ENCODE measurements around the gene PPM1A.

PPM1A gene

DNA sequence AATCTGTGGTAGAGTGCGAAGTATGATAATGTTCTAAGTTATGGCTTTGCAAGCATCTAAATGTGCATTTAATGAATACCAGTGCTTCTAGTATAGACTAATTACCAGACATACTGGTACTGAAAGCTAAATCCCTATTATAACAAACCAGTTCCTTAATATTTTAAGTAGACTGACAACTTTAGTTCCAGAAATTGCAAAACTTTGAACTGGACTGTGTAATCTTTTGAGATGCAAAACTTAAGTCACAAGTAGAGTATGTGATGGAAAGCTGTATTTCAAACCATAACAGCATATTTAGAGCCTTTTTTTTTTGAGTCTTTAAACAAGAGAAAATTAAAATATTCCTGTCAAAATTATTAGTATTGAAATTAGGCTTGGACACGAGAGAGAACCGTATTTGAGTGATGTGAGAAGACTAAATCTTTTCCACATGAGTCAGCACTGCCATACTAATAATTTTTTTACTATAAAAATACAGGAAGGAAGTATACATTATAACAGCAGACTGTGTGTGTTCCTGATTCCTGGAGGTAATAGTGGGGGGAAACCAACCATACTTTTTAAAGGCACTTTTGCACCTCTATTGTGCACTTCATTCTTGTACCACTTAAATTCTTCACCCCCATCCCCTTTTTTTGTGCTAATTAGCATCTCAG, 45.5 kb downstream of the PPM1A start:
- Histone ChIP-seq H3K9ac (ENCODE audit: low read length) (no peak overlapping the region), H2AFZ (ENCODE audit: low read depth, low read length) (no peak overlapping the region), H3K79me1 (replicated peaks; ENCODE audit: low read length, poor library complexity, severe bottlenecking) (no peaks in the 10 kb centered on the region), H3K4ac (ENCODE audit: low read depth in 1 of 2, low read length in 2 of 2) (no peak overlapping the region), H2BK15ac (ENCODE audit: low read depth, poor library complexity, severe bottlenecking) (no peak overlapping the region), H3K23ac (ENCODE audit: low read length in 2 of 2) (no peak overlapping the region), H3K4me3 (ENCODE audit: insufficient read depth in 1 of 2, low read depth in 1 of 2, low read length in 2 of 2) (no peak overlapping the region), H3K14ac (ENCODE audit: low read length in 2 of 2) (no peak overlapping the region), H3K27ac (ENCODE audit: low read length, poor library complexity, severe bottlenecking) (no peak overlapping the region), H2BK12ac (ENCODE audit: low read length in 2 of 2) (no peak overlapping the region), H4K8ac (ENCODE audit: low read length) (no peak overlapping the region), H4K91ac (ENCODE audit: low read length) (no peak overlapping the region), H2AK5ac (ENCODE audit: low read length, severe bottlenecking) (no peak overlapping the region), H3K4me2 (ENCODE audit: low read length, poor library complexity, severe bottlenecking) (no peak overlapping the region), H3K4me1 (ENCODE audit: control insufficient read depth, insufficient read depth, low read depth, low read length) (no peaks in the 10 kb centered on the region), H3K18ac (ENCODE audit: low read depth in 1 of 2, low read length in 2 of 2) (no peak overlapping the region), H2BK120ac (ENCODE audit: low read depth, low read length) (no peak overlapping the region), H3K36me3 (ENCODE audit: control insufficient read depth in 1 of 2, insufficient read depth in 2 of 2, low read depth in 1 of 2, low read length in 2 of 2) (peaks cover 0 to 63% of the 10 kb centered on the region in 2 experiments), H3K9me3 (ENCODE audit: control insufficient read depth, low read length) (no peaks in the 10 kb centered on the region), H3K27me3 (ENCODE audit: control insufficient read depth in 1 of 2, insufficient read depth in 1 of 2, low read length in 2 of 2) (no peaks in the 10 kb centered on the region), H2BK5ac (ENCODE audit: low read depth, low read length, poor library complexity, severe bottlenecking) (no peak overlapping the region)
- no CpG with 5 or more reads among the region's 3 CpGs for WGBS
- no peak for DNase-seq

DNA sequence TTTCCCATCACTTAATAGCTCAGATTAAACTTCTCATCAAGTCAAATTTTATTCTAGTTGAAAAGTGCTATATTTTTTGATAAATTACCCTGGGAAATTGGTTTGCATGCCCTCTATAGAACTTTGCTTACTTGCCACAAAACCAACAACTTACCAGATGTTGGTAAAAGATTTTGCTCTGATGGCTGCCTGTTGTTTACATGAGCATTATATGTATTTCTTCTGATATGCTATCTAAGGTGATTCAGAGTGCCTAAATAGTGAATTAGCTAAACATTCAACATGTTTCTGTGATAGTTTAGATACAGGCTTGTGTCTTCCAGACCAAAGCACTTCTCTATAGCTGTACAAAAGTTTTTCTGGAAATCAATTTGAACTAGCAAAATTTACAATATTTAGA, 51.0 kb downstream of the PPM1A start:
- Histone ChIP-seq H3K27me3 (ENCODE audit: control insufficient read depth in 1 of 2, insufficient read depth in 1 of 2, low read length in 2 of 2) (no peaks in the 10 kb centered on the region), H3K4me1 (ENCODE audit: control insufficient read depth, insufficient read depth, low read depth, low read length) (peaks cover 5% of the 10 kb centered on the region), H2BK12ac (ENCODE audit: low read length in 2 of 2) (no peak overlapping the region), H3K36me3 (ENCODE audit: control insufficient read depth in 1 of 2, insufficient read depth in 2 of 2, low read depth in 1 of 2, low read length in 2 of 2) (peaks cover 0 to 13% of the 10 kb centered on the region in 2 experiments), H2BK120ac (ENCODE audit: low read depth, low read length) (no peak overlapping the region), H3K9me3 (ENCODE audit: control insufficient read depth, low read length) (no peaks in the 10 kb centered on the region), H2BK15ac (ENCODE audit: low read depth, poor library complexity, severe bottlenecking) (no peak overlapping the region), H3K79me1 (replicated peaks; ENCODE audit: low read length, poor library complexity, severe bottlenecking) (no peaks in the 10 kb centered on the region), H3K23ac (ENCODE audit: low read length in 2 of 2) (no peak overlapping the region), H4K8ac (ENCODE audit: low read length) (no peak overlapping the region), H3K27ac (ENCODE audit: low read length, poor library complexity, severe bottlenecking) (no peak overlapping the region), H3K14ac (ENCODE audit: low read length in 2 of 2) (no peak overlapping the region), H4K91ac (ENCODE audit: low read length) (no peak overlapping the region), H2AFZ (ENCODE audit: low read depth, low read length) (no peak overlapping the region), H3K9ac (ENCODE audit: low read length) (no peak overlapping the region), H3K18ac (ENCODE audit: low read depth in 1 of 2, low read length in 2 of 2) (no peak overlapping the region), H3K4me2 (ENCODE audit: low read length, poor library complexity, severe bottlenecking) (no peak overlapping the region), H3K4me3 (ENCODE audit: insufficient read depth in 1 of 2, low read depth in 1 of 2, low read length in 2 of 2) (no peak overlapping the region), H2BK5ac (ENCODE audit: low read depth, low read length, poor library complexity, severe bottlenecking) (no peak overlapping the region), H2AK5ac (ENCODE audit: low read length, severe bottlenecking) (no peak overlapping the region), H3K4ac (ENCODE audit: low read depth in 1 of 2, low read length in 2 of 2) (no peak overlapping the region)
- DNase-seq: no peak

DNA sequence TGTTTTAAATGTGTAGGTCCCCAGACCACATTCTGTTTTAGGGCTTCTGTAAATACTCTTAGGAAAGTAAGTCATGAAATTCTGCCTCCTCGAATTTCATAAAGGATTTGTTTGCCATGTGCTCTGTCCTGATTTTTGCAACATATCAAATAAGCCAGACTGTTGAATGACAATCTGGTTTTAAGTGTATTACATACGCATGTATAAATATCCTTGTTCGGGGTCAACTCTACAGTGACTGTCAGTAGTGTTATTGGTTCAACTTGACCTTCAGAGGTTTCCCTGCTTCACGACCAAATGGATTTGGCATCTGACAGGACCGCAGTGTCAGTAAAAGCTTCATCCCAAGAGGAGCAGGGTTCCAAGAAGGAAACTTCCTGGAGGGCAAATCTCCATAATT, 52.7 kb downstream of the PPM1A start:
- Histone ChIP-seq H4K8ac (ENCODE audit: low read length) (no peak overlapping the region), H2BK5ac (ENCODE audit: low read depth, low read length, poor library complexity, severe bottlenecking) (no peak overlapping the region), H3K18ac (ENCODE audit: low read depth in 1 of 2, low read length in 2 of 2) (no peak overlapping the region), H4K91ac (ENCODE audit: low read length) (no peak overlapping the region), H3K79me1 (replicated peaks; ENCODE audit: low read length, poor library complexity, severe bottlenecking) (no peaks in the 10 kb centered on the region), H3K27ac (ENCODE audit: low read length, poor library complexity, severe bottlenecking) (no peak overlapping the region), H3K9ac (ENCODE audit: low read length) (no peak overlapping the region), H3K4me2 (ENCODE audit: low read length, poor library complexity, severe bottlenecking) (no peak overlapping the region), H2BK15ac (ENCODE audit: low read depth, poor library complexity, severe bottlenecking) (no peak overlapping the region), H3K9me3 (ENCODE audit: control insufficient read depth, low read length) (no peaks in the 10 kb centered on the region), H2AK5ac (ENCODE audit: low read length, severe bottlenecking) (no peak overlapping the region), H3K27me3 (ENCODE audit: control insufficient read depth in 1 of 2, insufficient read depth in 1 of 2, low read length in 2 of 2) (no peaks in the 10 kb centered on the region), H3K23ac (ENCODE audit: low read length in 2 of 2) (no peak overlapping the region), H3K4ac (ENCODE audit: low read depth in 1 of 2, low read length in 2 of 2) (no peak overlapping the region), H3K36me3 (ENCODE audit: control insufficient read depth in 1 of 2, insufficient read depth in 2 of 2, low read depth in 1 of 2, low read length in 2 of 2) (peaks cover 0 to 7% of the 10 kb centered on the region in 2 experiments), H2AFZ (ENCODE audit: low read depth, low read length) (no peak overlapping the region), H3K4me1 (ENCODE audit: control insufficient read depth, insufficient read depth, low read depth, low read length) (peaks cover 5% of the 10 kb centered on the region), H2BK12ac (ENCODE audit: low read length in 2 of 2) (no peak overlapping the region), H3K4me3 (ENCODE audit: insufficient read depth in 1 of 2, low read depth in 1 of 2, low read length in 2 of 2) (no peak overlapping the region), H3K14ac (ENCODE audit: low read length in 2 of 2) (no peak overlapping the region), H2BK120ac (ENCODE audit: low read depth, low read length) (no peak overlapping the region)
- DNase-seq: no peak
- WGBS: 86% methylated on average over 5 of the region's 5 CpGs

DNA sequence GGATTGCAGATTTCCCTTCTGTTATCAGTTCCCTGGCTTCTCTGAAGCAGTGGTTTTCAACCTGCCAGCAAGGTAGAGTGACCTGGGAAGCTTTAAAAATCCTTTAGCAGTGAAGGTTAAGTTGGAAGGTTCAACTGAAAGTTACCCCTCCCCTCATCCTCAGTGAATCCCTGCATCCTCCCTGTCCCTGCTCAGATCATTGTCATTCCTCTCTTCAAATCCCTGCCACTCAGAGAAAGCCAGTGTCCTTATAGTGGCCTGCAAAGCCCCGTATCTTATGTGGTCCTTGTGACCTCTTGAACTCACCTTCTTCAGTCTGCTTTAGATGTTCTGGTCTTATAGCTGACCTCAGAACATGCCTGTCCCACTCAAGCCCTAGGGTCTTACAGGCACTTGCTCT, 53.6 kb downstream of the PPM1A start:
- no peaks in the 10 kb centered on the region for H3K9me3 ChIP-seq (ENCODE audit: control insufficient read depth, low read length)
- no peak overlapping the region for H2AFZ ChIP-seq (ENCODE audit: low read depth, low read length)
- no peaks in the 10 kb centered on the region for H3K27me3 ChIP-seq (ENCODE audit: control insufficient read depth in 1 of 2, insufficient read depth in 1 of 2, low read length in 2 of 2)
- H4K91ac ChIP-seq (ENCODE audit: low read length): no peak overlapping the region
- H3K27ac ChIP-seq (ENCODE audit: low read length, poor library complexity, severe bottlenecking): no peak overlapping the region
- H3K18ac ChIP-seq (ENCODE audit: low read depth in 1 of 2, low read length in 2 of 2): no peak overlapping the region
- no peak overlapping the region for H2BK15ac ChIP-seq (ENCODE audit: low read depth, poor library complexity, severe bottlenecking)
- H3K23ac ChIP-seq (ENCODE audit: low read length in 2 of 2): no peak overlapping the region
- H4K8ac ChIP-seq (ENCODE audit: low read length): no peak overlapping the region
- peaks cover 5% of the 10 kb centered on the region for H3K4me1 ChIP-seq (ENCODE audit: control insufficient read depth, insufficient read depth, low read depth, low read length)
- H3K4ac ChIP-seq (ENCODE audit: low read depth in 1 of 2, low read length in 2 of 2): no peak overlapping the region
- no peak overlapping the region for H2AK5ac ChIP-seq (ENCODE audit: low read length, severe bottlenecking)
- DNase-seq: no peak
- H3K79me1 ChIP-seq (replicated peaks; ENCODE audit: low read length, poor library complexity, severe bottlenecking): no peaks in the 10 kb centered on the region
- H3K4me3 ChIP-seq (ENCODE audit: insufficient read depth in 1 of 2, low read depth in 1 of 2, low read length in 2 of 2): no peak overlapping the region
- no peaks in the 10 kb centered on the region for H3K36me3 ChIP-seq (ENCODE audit: control insufficient read depth in 1 of 2, insufficient read depth in 2 of 2, low read depth in 1 of 2, low read length in 2 of 2)
- no peak overlapping the region for H2BK5ac ChIP-seq (ENCODE audit: low read depth, low read length, poor library complexity, severe bottlenecking)
- H2BK120ac ChIP-seq (ENCODE audit: low read depth, low read length): no peak overlapping the region
- no peak overlapping the region for H2BK12ac ChIP-seq (ENCODE audit: low read length in 2 of 2)
- 80% methylated on average over 1 of the region's 1 CpG for WGBS
- H3K14ac ChIP-seq (ENCODE audit: low read length in 2 of 2): no peak overlapping the region
- no peak overlapping the region for H3K4me2 ChIP-seq (ENCODE audit: low read length, poor library complexity, severe bottlenecking)
- no peak overlapping the region for H3K9ac ChIP-seq (ENCODE audit: low read length)

Measured in mesenchymal stem cell (in vitro differentiated cells and primary cell).